Stimulated activated naive CD4-positive, alpha-beta T cell (primary cell): ENCODE data around the gene FMO3.

Source experiments
- DNase-seq, 6 experiments: peaks; one replicate each; lab custom pipeline; 2025; lab: John Stamatoyannopoulos, UW

The FMO3 gene

DNA sequence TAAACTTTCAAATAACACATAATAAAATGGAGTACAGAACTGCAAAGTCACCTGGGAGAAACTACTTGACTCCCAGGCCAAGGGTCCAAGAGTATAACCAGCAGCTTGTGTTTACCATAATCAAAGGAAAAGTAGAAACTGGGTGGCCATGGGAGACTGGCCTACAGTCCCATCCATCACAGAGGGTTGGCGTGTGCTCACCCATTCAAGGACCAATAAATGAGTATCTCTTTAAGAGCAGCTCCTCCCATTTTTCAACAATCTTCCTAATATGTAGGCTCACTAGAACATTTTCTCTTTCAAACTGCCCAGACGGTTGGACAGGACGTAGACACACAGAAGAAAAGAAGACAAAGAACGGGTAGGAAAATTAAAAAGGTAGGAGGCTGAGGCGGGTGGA lies at the start of gene FMO3:
FMO3 (plus strand) TSS at position 302 of the 400 bp plus-strand sequence. CDS start 1,754 bp downstream, outside the sequence.
- DNase-seq, result no peak

GRCh38 chr1:171048014-171048413 lies 42.7 kb upstream of the FMO3 start:
- no peak for DNase-seq

DNA sequence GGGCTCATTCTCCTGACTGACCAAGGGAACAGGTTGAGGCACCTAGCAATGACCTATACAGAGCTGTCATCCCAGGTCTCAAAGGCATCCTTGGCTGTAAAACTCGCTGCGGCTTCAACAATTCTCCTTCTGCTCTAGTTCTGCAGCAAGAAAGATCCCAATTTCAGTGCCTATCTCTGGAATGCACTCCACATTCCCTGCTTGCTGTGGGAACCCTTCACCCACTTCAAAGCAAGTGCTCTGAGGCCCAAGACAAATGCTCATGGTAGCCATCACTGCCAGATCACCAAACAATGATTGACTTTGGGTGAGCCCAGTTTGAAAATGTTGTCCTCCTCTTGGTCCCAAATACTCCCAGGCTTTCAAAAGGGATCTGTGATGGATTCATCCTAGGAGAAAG lies 37.7 kb upstream of the FMO3 start:
- DNase-seq, result no peak

DNA sequence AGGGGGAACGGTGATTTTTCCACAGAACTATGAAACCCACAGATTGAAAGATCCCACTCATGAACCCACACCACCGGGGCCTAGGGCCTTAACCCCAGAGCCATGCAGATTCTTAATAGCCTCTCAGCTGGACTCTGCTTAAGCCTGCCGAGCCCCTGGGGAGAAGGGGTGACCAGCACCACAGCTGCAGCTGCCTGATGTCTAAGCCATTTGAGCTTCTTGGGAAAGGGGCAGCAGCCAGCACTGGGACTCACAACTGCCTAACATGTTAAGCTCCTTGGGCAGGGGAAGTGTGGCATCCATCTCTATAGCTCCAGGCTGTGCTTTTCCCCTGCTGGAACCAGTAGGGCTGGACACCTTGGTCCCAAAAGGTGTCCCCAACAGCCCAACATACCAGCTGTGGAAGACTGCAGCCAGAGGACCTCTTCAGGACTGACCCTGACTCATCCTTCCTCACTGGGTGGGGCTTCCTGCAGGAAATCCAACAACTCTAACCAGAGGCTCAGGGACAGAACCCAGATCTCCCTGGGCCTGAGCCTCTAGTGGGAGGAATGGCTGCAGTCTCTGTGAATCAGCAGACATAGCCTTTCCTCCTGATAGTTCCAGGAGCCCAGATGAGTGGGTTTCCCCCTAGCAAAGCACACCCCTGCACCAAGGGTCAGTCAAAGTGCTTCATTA lies 34.6 kb upstream of the FMO3 start:
- no peak for DNase-seq

DNA sequence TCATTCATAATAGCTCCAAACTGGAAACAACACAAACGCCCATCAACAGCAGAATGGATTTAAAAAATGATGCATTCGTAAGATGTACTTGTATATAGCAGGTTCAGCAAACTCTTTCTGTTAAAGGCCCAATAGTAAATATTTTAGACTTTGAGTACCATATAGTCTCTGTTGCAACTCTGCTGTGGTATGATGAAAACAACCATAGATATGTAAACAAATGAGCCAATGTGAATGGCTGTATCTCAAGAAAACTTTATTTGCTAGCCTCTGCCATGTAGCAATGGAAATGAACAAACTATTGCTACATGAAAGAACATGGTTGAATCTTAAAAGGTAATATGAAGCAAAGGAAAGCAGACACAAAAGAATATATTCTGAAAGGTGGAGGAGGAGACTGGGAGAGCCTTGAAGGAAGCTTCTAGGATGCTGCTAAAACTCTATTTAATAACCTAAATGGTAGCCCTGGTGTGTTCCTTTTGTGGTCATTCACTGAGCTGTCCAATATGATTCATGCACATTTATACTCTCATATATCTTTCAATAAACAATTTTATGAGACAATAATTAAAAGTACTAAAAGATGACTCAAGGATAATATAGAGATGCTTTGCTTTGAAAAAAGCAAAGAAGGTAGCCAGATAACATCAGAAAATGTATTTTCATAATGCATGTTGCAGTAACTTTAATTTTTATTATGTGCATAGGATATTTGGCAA lies 29.1 kb upstream of the FMO3 start:
- no peak for DNase-seq

GRCh38 chr1:171062902-171063301 lies 27.8 kb upstream of the FMO3 start:
- DNase-seq, result no peak

- no peak for DNase-seq
Observed at GRCh38 chr1:171075041-171075440, 15.7 kb upstream of the FMO3 start.

DNA sequence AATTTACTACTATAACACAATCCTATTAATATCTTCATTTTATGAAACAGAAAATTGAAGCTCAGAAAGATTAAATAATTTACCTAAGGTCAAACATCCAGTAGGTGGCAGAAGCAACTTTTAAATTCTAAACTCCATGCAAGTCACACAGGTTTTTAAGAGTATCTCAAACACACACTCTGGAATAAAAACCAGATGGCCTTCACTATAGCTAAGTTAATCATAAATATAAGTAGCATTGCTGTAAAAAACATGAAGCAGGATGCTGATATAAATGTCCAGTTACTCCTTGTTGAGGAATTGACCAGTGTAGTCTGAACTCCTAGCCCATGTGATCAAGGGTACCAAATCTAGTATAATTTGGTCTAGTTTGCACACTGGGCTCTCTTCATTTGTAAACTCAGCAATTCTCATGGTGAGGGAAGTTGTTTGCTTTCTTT lies 9.4 kb upstream of the FMO3 start:
- no peak for DNase-seq

GRCh38 chr1:171081763-171082201 lies 8.9 kb upstream of the FMO3 start:
- no peak for DNase-seq

GRCh38 chr1:171082606-171083005 lies 8.1 kb upstream of the FMO3 start:
- DNase-seq, result no peak

DNA sequence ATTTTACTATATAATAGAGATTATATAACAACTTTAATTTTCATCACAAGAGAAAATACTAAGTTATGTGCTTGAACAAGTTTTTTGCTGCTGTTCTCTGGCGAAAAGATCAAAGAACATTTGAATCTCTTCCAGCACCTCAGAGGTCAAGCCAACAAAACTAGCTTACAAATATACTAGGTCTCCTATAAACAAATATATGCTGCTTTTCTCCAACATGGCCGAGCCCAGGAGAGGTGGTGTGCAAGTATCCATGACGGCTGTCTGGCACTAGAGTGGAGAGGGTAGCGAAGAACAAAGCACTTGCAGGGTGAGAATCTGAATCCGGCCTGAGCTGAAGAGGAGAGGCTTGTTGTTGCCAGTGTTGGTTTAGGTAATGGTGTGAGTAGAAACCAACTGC lies 7.5 kb upstream of the FMO3 start:
- no peak for DNase-seq

GRCh38 chr1:171084091-171084490 lies 6.6 kb upstream of the FMO3 start:
- DNase-seq, result no peak

DNA sequence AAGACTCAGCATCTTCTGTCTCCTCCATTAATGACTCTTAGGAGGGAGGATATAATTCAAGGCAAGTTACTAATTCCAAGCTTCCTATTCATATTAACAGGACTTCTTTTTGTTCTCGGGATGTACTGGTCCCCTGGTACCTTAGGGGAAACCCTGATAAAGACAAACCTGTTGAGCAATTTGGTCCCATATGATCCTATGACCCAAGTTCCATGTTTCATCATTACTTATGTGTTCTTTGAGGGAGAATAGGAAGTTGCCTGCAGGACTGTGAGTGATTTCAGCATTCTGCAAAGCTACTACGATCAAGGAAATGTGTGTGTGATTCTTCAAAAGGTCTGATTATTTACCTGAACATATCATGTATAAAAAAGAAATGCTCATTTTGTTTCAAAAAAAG lies 5.8 kb upstream of the FMO3 start:
- no peak for DNase-seq

DNA sequence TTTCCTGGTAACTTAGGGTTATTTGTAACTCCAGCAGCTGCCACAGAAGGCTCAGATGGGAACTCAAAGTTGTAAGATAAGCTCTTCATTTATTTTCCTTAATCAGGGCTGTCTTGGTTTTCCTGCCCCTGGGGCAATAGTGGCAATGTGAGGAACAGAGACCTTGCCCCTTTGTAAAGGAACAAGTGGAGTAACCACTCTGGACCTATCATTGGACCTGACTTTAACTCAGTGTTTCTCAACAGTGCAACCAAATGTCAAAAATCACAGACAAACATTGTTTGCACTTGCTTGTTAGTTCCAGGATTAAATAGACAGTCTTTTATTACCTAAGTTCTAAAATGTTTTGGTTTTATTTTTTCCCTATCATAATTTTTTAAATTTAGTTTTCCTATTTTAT lies 2.8 kb upstream of the FMO3 start:
- no peak for DNase-seq

GRCh38 chr1:171103862-171104261 lies 13.2 kb downstream of the FMO3 start:
- DNase-seq, result no peak

GRCh38 chr1:171107262-171107940 lies 16.7 kb downstream of the FMO3 start:
- DNase-seq, result no peak

DNA sequence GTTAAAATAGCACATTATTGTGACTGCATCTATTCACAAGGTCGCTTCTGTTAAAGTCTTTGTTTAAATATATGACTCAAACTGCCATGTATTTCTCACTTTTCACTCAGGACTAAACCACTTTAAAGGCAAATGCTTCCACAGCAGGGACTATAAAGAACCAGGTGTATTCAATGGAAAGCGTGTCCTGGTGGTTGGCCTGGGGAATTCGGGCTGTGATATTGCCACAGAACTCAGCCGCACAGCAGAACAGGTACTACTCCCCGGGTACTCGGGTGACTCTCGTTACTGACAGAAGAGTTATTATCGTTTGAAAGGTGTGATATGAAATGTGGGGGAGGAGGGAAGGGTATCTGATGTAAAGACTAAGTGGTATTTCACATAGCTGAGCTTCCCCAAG lies 17.3 kb downstream of the FMO3 start:
- no peak for DNase-seq

- no peak for DNase-seq
Observed at GRCh38 chr1:171109966-171110365, 19.3 kb downstream of the FMO3 start.

DNA sequence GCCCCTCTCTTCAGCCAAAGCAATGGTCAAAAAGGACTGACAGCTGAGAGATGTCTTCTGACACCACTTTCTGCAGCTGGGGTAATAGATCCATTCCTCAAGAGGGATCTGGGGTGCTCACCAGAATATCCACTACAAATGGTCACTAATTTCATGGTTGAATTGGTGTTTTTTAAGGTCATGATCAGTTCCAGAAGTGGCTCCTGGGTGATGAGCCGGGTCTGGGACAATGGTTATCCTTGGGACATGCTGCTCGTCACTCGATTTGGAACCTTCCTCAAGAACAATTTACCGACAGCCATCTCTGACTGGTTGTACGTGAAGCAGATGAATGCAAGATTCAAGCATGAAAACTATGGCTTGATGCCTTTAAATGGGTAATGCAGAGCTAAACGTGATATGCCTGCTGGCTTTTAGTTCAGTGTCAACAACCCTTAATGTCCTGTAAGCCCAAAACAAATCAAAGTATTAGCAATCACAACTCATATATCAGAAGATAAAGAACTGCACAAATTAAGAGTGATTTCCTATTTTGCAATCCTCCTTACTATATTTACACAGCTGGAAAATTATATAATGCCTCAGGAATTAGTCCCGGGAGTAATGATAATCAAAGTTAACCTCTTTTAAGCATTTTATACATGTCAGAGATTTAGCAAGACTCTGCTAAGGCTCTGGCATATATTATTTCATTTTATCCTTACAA lies 20.1 kb downstream of the FMO3 start:
- DNase-seq, result no peak

DNA sequence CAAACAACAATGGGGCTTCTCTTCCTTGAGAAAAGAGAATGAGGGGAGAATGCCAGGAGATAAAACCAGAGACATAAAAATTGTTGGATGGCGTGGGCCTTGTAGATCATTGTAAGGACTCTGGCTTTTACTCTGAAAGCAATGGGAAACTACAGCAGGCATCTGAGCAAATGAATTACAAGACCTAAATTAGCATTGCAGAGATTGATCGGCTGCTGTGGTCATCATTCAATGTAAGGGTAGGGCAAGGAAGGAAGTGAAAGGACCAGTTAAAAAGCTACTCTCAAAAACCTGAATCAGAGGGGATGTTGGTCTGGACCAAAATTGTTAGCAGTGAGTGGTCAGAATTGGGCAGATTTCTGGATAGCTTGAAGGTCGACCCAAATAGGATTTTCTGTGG lies 21.4 kb downstream of the FMO3 start:
- no peak for DNase-seq

DNA sequence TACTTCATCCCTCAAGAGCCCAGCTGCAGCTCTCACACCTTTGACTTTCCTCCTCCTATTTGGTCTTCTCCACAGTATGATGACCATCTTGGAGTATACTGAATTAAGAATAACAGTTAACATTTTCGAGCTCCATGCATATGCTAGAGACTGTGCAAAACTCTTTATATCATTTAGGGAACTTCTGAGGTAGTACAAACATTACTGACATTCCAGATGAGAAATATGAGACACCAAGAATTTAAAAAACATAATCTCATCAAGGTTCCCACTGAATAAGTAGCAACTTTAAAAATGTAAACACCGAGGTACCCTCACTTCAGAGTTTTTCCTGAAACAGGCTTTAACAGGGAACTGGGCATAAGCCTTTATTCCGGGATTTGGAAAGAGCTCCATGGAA lies 22.7 kb downstream of the FMO3 start:
- no peak for DNase-seq

- DNase-seq, result no peak
Observed at GRCh38 chr1:171115280-171115897, 24.7 kb downstream of the FMO3 start.
